ENCODE data around the gene RXRB. TPM values are rescaled to one million over a fixed set of nuclear protein-coding genes. Genes with fewer than 3 reads are reported as not detected.

The RXRB gene
- total and polyA plus RNA-seq, 8 donors = 20.1 to 68.3 (median 24.6) TPM

GRCh38 chr6:33170176-33171015, 30.1 kb downstream of the RXRB start:
- no peak for FAIRE-seq
- Histone ChIP-seq H3K9me3 (no peaks in the 10 kb centered on the region), H3K4me3 (no peak overlapping the region), H3K27ac (no peak overlapping the region), H3K4me1 (no peaks in the 10 kb centered on the region), H3K27me3 (no peaks in the 10 kb centered on the region), H3K36me3 (no peaks in the 10 kb centered on the region)
- no peak for ATAC-seq
- no peak for DNase-seq
- no peak for TF ChIP-seq CTCF (IDR thresholded peaks at IDR 0.05)
- 76 to 87% methylated on average over 9 of the region's 9 CpGs for WGBS, 2 donors
- intact Hi-C loops (cut with DNase I) = no loop called here

- Histone ChIP-seq H3K9me3 (no peaks in the 10 kb centered on the region), H3K27ac (no peak overlapping the region), H3K36me3 (no peaks in the 10 kb centered on the region), H3K27me3 (no peaks in the 10 kb centered on the region), H3K4me1 (no peaks in the 10 kb centered on the region), H3K4me3 (no peak overlapping the region)
- DNase-seq (no peak), FAIRE-seq (no peak), ATAC-seq (no peak)
- intact Hi-C loops (cut with DNase I) = loop anchor here in 1 of 3 donors (10.0 kb wide), 1 partner anchor 65 kb away; no protein-coding TSS in a partner anchor
- 82 to 87% methylated on average over 10 of the region's 10 CpGs for WGBS, 2 donors
- no peak for TF ChIP-seq CTCF (IDR thresholded peaks at IDR 0.05)
Observed at GRCh38 chr6:33169291-33170175, 30.9 kb downstream of the RXRB start.

- intact Hi-C loops (cut with DNase I) = loop anchor here in 1 of 3 donors (10.0 kb wide), 1 partner anchor 66 kb away; no protein-coding TSS in a partner anchor
- WGBS, 2 donors = 60 to 89% methylated on average over 4 to 5 of the region's 5 CpGs
Observed at GRCh38 chr6:33168639-33169038, 31.8 kb downstream of the RXRB start.

GRCh38 chr6:33168284-33168601, 32.2 kb downstream of the RXRB start:
- Histone ChIP-seq H3K27ac (no peak overlapping the region), H3K9me3 (no peaks in the 10 kb centered on the region), H3K27me3 (no peaks in the 10 kb centered on the region), H3K4me1 (no peaks in the 10 kb centered on the region), H3K36me3 (no peaks in the 10 kb centered on the region), H3K4me3 (no peak overlapping the region)
- DNase-seq (no peak), ATAC-seq (no peak), FAIRE-seq (no peak)
- TF ChIP-seq CTCF (IDR thresholded peaks at IDR 0.05) = no peak
- 61 to 65% methylated on average over 6 of the region's 6 CpGs for WGBS, 2 donors
- intact Hi-C loops (cut with DNase I) = loop anchor here in 1 of 3 donors (10.0 kb wide), 1 partner anchor 67 kb away; no protein-coding TSS in a partner anchor

More at GRCh38 chr6:33168639-33169038, 31.8 kb downstream of the RXRB start:
- no peak overlapping the region for H3K4me3 ChIP-seq
- H3K27me3 ChIP-seq = no peaks in the 10 kb centered on the region
- ATAC-seq = no peak
- H3K9me3 ChIP-seq = no peaks in the 10 kb centered on the region
- FAIRE-seq = no peak
- no peak overlapping the region for H3K27ac ChIP-seq
- TF ChIP-seq CTCF (IDR thresholded peaks at IDR 0.05) = no peak
- no peaks in the 10 kb centered on the region for H3K36me3 ChIP-seq
- H3K4me1 ChIP-seq = no peaks in the 10 kb centered on the region
- no peak for DNase-seq
